Cardiac muscle cell (in vitro differentiated cells and primary cell): Measurements from ENCODE around the gene DLG2. TPM values are rescaled to one million over a fixed set of nuclear protein-coding genes. Genes with fewer than 3 reads are reported as not detected.

Experiments used
- DNase-seq, 2 donors: peaks; one replicate each; pipeline versions ENCODE4 v3.0.0 to v3.0.0-alpha.2; 2010 to 2017; ENCODE audit warnings: low read depth in 1 of 2, low spot score in 1 of 2
- H3K27ac ChIP-seq: fragments of 200-600 bp; sonication (generic); 2 replicates; pipeline ENCODE4 v1.5.1; 2016
- H3K27me3 ChIP-seq: fragments of 200-600 bp; sonication (generic); 2 replicates; pipeline ENCODE4 v1.6.0; 2016; ENCODE audit warnings: control low read depth
- H3K36me3 ChIP-seq: fragments of 200-600 bp; sonication (generic); 2 replicates; pipeline ENCODE4 v1.5.1; 2016; ENCODE audit warnings: control low read depth
- H3K4me1 ChIP-seq: fragments of 200-600 bp; sonication (generic); 2 replicates; pipeline ENCODE4 v1.8.1; 2017; ENCODE audit warnings: low read depth, mild to moderate bottlenecking, mixed run types
- H3K4me3 ChIP-seq: fragments of 200-600 bp; sonication (generic); 2 replicates; pipeline ENCODE4 v1.5.1; 2016; ENCODE audit warnings: mild to moderate bottlenecking
- H3K9me3 ChIP-seq: fragments of 200-600 bp; sonication (generic); 2 replicates; pipeline ENCODE4 v1.5.1; 2017; ENCODE audit warnings: low read depth, mild to moderate bottlenecking, control low read depth
- CTCF ChIP-seq: IDR thresholded peaks from 2 replicates; pipeline ENCODE4 v1.5.1; 2012; ENCODE audit warnings: low read depth, mild to moderate bottlenecking, low read length
- polyA plus RNA-seq: library from polyadenylated mRNA; unstranded; fragments of >200 nt; fragmentation: Nextera tagmentation; extraction: Ambion mirVana; gene quantifications from 2 replicates; pipeline ENCODE4 v1.2.1, GENCODE V29; 2016
- total RNA-seq: library from RNA; depleted of rRNA; stranded (reverse); fragments of >200 nt; gene quantifications from 2 replicates; pipeline ENCODE4 v1.2.3, GENCODE V29; 2016

The DLG2 gene
- total and polyA plus RNA-seq, 2 experiments from 2014 or later = 3.5 to 15.9 TPM

GRCh38 chr11:85045716-85046115 lies 581.4 kb downstream of the DLG2 start:
- Histone ChIP-seq H3K36me3 (no peaks in the 10 kb centered on the region), H3K27ac (no peak overlapping the region), H3K27me3 (no peaks in the 10 kb centered on the region), H3K4me3 (no peak overlapping the region), H3K4me1 (no peaks in the 10 kb centered on the region), H3K9me3 (no peaks in the 10 kb centered on the region)
- no peak for TF ChIP-seq CTCF
- DNase-seq = no peak

- H3K36me3 ChIP-seq = no peaks in the 10 kb centered on the region
- H3K9me3 ChIP-seq = no peaks in the 10 kb centered on the region
- no peak for TF ChIP-seq CTCF
- no peaks in the 10 kb centered on the region for H3K27me3 ChIP-seq
- H3K27ac ChIP-seq = no peak overlapping the region
- no peaks in the 10 kb centered on the region for H3K4me1 ChIP-seq
- no peak overlapping the region for H3K4me3 ChIP-seq
- no peak for DNase-seq
These were observed 582.2 kb downstream of the DLG2 start for GRCh38 chr11:85044911-85045310.

GRCh38 chr11:85042361-85042760 lies 584.8 kb downstream of the DLG2 start:
- Histone ChIP-seq H3K9me3 (no peaks in the 10 kb centered on the region), H3K4me1 (no peaks in the 10 kb centered on the region), H3K4me3 (no peak overlapping the region), H3K27ac (no peak overlapping the region), H3K27me3 (no peaks in the 10 kb centered on the region), H3K36me3 (no peaks in the 10 kb centered on the region)
- TF ChIP-seq CTCF = no peak
- DNase-seq = no peak

- no peak overlapping the region for H3K27ac ChIP-seq
- no peak overlapping the region for H3K4me3 ChIP-seq
- peaks cover 9% of the 10 kb centered on the region for H3K4me1 ChIP-seq
- no peaks in the 10 kb centered on the region for H3K27me3 ChIP-seq
- H3K9me3 ChIP-seq = no peaks in the 10 kb centered on the region
- no peak for DNase-seq
- no peak for TF ChIP-seq CTCF
- no peaks in the 10 kb centered on the region for H3K36me3 ChIP-seq
These were observed 587.0 kb downstream of the DLG2 start for GRCh38 chr11:85040166-85040565.

GRCh38 chr11:85029964-85030363 lies 597.2 kb downstream of the DLG2 start:
- Histone ChIP-seq H3K9me3 (no peaks in the 10 kb centered on the region), H3K4me3 (no peak overlapping the region), H3K4me1 (no peaks in the 10 kb centered on the region), H3K27me3 (no peaks in the 10 kb centered on the region), H3K36me3 (no peaks in the 10 kb centered on the region), H3K27ac (no peak overlapping the region)
- no peak for DNase-seq
- TF ChIP-seq CTCF = no peak
